ENCODE results near the gene CLMP.

The CLMP gene

GRCh38 chr11:123045101-123045500 is 149.9 kb downstream of the CLMP start (continued):
- TF ChIP-seq REST (tag by site-specific recombination; IDR thresholded peaks at IDR 0.05) (no peak), ZNF555 (tag by site-specific recombination; conservative IDR thresholded peaks at IDR 0.05) (no peak), ZSCAN16 (tag by site-specific recombination; IDR thresholded peaks at IDR 0.05) (no peak), ZNF530 (tag by site-specific recombination; IDR thresholded peaks at IDR 0.05; ENCODE audit: low read depth) (no peak), ZNF155 (tag by site-specific recombination; IDR thresholded peaks at IDR 0.05) (no peak), ZNF677 (tag by site-specific recombination; IDR thresholded peaks at IDR 0.05) (no peak), ZNF404 (tag by site-specific recombination; IDR thresholded peaks at IDR 0.05) (no peak), SP7 (tag by site-specific recombination; IDR thresholded peaks at IDR 0.05) (no peak), ZNF707 (tag by site-specific recombination; IDR thresholded peaks at IDR 0.05) (no peak)

- peak; percentile 87 for TF ChIP-seq ZSCAN4 (tag by site-specific recombination; IDR thresholded peaks at IDR 0.05)
- no peak for TF ChIP-seq ZNF560 (tag by site-specific recombination; IDR thresholded peaks at IDR 0.05; ENCODE audit: borderline replicate concordance)
- H3K9me3 ChIP-seq (ENCODE audit: control insufficient read depth, insufficient read depth, low read depth, low read length): no peaks in the 10 kb centered on the region
- CTCF ChIA-PET: no interaction called here
- H3K4me1 ChIP-seq (ENCODE audit: control insufficient read depth, insufficient read depth, low read length): no peaks in the 10 kb centered on the region
- H3K36me3 ChIP-seq (ENCODE audit: control insufficient read depth in 2 of 2, insufficient read depth in 1 of 2, low read length in 2 of 2): no peaks in the 10 kb centered on the region
- POLR2A ChIA-PET: interaction anchor here (1.4 kb wide), 1 partner anchor 21 kb away, joined by 3 read pairs; the partner anchor contains the start of gene HSPA8
- no peak overlapping the region for H3K4me3 ChIP-seq (ENCODE audit: low read depth, low read length)
- no peak overlapping the region for H3K27ac ChIP-seq (ENCODE audit: extremely low read depth, low read depth, low read length)
Measured at GRCh38 chr11:123041185-123041584, 153.9 kb downstream of the CLMP start.

GRCh38 chr11:123040111-123040432 is 155.0 kb downstream of the CLMP start:
- Histone ChIP-seq H3K4me1 (ENCODE audit: control insufficient read depth, insufficient read depth, low read length) (no peaks in the 10 kb centered on the region), H3K9me3 (ENCODE audit: control insufficient read depth, insufficient read depth, low read depth, low read length) (no peaks in the 10 kb centered on the region), H3K36me3 (ENCODE audit: control insufficient read depth in 2 of 2, insufficient read depth in 1 of 2, low read length in 2 of 2) (no peaks in the 10 kb centered on the region), H3K4me3 (ENCODE audit: low read depth, low read length) (no peak overlapping the region), H3K27ac (ENCODE audit: extremely low read depth, low read depth, low read length) (no peak overlapping the region)
- POLR2A ChIA-PET: interaction anchor here (0.6 to 0.8 kb wide), 3 partner anchors 8 to 22 kb away, joined by 3 to 4 read pairs (median 4); partner anchors contain the start of gene HSPA8
- CTCF ChIA-PET: interaction anchor here (0.6 to 1.9 kb wide), 2 partner anchors 19 to 139 kb away, joined by 3 to 11 read pairs; no protein-coding TSS in a partner anchor
- TF ChIP-seq ZNF664 (tag by site-specific recombination; IDR thresholded peaks at IDR 0.05) (no peak), ZNF449 (tag by site-specific recombination; IDR thresholded peaks at IDR 0.05) (peak; percentile 46; the same call in 1 of the 2 replicates)

GRCh38 chr11:123035831-123036230 is 159.2 kb downstream of the CLMP start:
- POLR2A ChIA-PET: interaction anchor here (0.6 kb wide), 1 partner anchor 22 kb away, joined by 4 read pairs; no protein-coding TSS in a partner anchor
- CTCF ChIA-PET: interaction anchor here (7.2 kb wide), 1 partner anchor 12 kb away, joined by 37 read pairs; no protein-coding TSS in a partner anchor
- no peak overlapping the region for H3K27ac ChIP-seq (ENCODE audit: extremely low read depth, low read depth, low read length)
- no peak for TF ChIP-seq BCL11A (tag by site-specific recombination; IDR thresholded peaks at IDR 0.05; ENCODE audit: low read depth)
- TF ChIP-seq ZNF404 (tag by site-specific recombination; IDR thresholded peaks at IDR 0.05): no peak
- no peak for TF ChIP-seq ZSCAN18 (tag by site-specific recombination; IDR thresholded peaks at IDR 0.05)
- no peak for TF ChIP-seq ZNF843 (tag by site-specific recombination; IDR thresholded peaks at IDR 0.05)
- TF ChIP-seq OVOL3 (tag by site-specific recombination; IDR thresholded peaks at IDR 0.05): no peak
- TF ChIP-seq ZNF629 (tag by site-specific recombination; IDR thresholded peaks at IDR 0.05): no peak
- no peak for TF ChIP-seq ZNF366 (tag by site-specific recombination; conservative IDR thresholded peaks at IDR 0.05)
- no peak for TF ChIP-seq ZNF677 (tag by site-specific recombination; IDR thresholded peaks at IDR 0.05)
- no peak for TF ChIP-seq ZNF664 (tag by site-specific recombination; IDR thresholded peaks at IDR 0.05)
- TF ChIP-seq ZXDB (tag by site-specific recombination; IDR thresholded peaks at IDR 0.05): no peak

More at GRCh38 chr11:123035831-123036230, 159.2 kb downstream of the CLMP start:
- no peak overlapping the region for H3K4me3 ChIP-seq (ENCODE audit: low read depth, low read length)
- no peaks in the 10 kb centered on the region for H3K36me3 ChIP-seq (ENCODE audit: control insufficient read depth in 2 of 2, insufficient read depth in 1 of 2, low read length in 2 of 2)
- H3K4me1 ChIP-seq (ENCODE audit: control insufficient read depth, insufficient read depth, low read length): no peaks in the 10 kb centered on the region
- H3K9me3 ChIP-seq (ENCODE audit: control insufficient read depth, insufficient read depth, low read depth, low read length): no peaks in the 10 kb centered on the region
